DLD1 (cell line): Measurements from ENCODE around the gene HDGFL3.
"Not testable (repeated sequence)": the region's sequence is repeated elsewhere in the genome, so short reads cannot be mapped to it uniquely, and the experiment has no call there.

Source experiments
- in situ Hi-C: cut with HindIII; loops from 2 replicates; pipeline ENCODE4 v1.10.0; 2017; ENCODE audit warnings: low sequenced_read_pairs

HDGFL3 gene

DNA sequence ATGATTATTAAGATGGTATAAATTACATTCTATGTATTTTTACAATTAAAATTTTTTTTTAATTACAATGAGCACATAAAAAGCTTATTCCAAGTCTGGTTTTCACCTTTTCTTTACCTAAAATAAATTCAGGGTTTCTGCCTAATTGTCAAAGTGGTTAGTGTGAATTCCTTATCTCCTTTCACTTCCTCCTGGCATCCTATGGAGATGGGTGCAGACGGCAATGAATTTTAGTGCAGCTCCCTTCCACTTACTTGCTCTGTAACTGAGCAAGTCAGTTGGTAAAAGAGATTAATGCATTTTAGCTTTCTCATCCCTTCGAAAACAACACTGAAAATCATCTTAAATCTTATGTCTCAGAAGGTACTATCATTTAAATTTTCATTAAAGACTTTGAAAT, 13.1 kb downstream of the HDGFL3 start:
- in situ Hi-C loops, result no loop called here

GRCh38 chr15:83193721-83194120, 13.9 kb downstream of the HDGFL3 start:
- in situ Hi-C loops, result no loop called here

DNA sequence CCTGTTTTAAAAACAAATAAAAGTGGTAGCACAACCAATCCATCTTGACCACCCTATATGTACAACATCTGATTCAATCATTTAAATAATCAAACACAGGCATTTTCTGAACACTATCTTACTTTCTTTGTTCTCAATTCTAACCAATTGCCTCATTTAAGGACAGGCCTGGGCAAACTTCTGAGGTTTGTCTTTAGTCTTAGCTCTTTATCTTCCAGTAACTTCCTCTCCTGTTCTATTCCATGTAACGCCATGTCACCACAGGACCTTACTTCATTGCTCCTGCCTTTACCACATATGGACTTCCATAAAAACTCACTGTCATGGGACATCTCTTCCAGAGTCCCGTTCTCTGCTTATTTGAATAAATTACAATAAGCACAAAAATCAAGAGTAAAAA, 14.9 kb downstream of the HDGFL3 start:
- in situ Hi-C loops, result no loop called here

DNA sequence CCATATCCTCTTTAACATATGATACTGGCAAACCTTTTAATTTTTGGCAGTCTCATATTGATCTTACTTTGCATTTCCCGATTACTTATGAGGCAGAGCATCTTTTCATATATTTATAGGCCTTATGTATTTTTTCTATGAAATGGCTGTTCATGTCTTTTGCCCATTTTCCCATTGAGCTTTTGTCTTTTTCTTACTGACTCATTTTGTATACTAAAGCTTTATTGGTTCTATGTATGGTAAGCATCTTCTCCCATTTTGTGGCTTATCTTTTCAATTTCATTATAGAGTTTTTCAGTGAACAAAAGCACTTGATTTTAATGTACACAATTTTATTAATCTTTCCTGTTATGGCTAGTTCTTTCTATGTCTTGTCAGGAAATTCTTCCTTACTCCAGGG, 17.2 kb downstream of the HDGFL3 start:
- in situ Hi-C loops, result no loop called here

- in situ Hi-C loops, result no loop called here
These were observed 22.1 kb downstream of the HDGFL3 start for GRCh38 chr15:83185561-83185960.

- in situ Hi-C loops, result no loop called here
These were observed 28.7 kb downstream of the HDGFL3 start for GRCh38 chr15:83178869-83179325.

- in situ Hi-C loops, result no loop called here
These were observed 29.2 kb downstream of the HDGFL3 start for GRCh38 chr15:83178390-83178789.

- in situ Hi-C loops, result no loop called here
These were observed 32.7 kb downstream of the HDGFL3 start for GRCh38 chr15:83174891-83175290.

DNA sequence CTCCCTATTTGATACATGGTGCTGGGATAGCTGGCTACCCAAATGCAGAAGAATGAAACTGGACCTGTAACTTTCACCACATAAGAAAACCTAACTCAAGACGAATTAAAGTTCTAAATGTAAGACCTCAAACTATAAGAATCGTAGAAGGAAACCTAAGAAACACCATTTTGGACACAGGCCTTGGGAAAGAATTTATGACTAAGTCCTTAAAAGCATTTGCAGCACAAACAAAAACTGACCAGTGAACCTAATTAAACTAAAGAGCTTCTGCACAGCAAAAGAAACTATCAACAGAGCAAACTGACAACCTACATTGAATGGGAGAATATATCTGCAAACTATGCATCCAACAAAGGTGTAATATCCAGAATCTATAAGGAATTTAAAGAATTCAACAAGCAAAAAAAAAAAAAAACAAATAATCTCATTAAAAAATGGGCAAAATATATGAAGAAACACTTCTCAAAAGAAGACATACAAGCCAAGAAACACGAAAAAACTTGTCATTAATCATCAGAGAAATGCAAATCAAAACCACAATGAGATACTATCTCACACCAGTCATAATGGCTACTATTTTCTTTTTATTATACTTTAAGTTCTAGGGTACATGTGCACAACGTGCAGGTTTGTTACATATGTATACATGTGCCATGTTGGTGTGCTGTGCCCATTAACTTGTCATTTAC, 37.0 kb downstream of the HDGFL3 start:
- in situ Hi-C loops, result no loop called here

- in situ Hi-C loops, result not testable (repeated sequence)
These were observed 38.0 kb downstream of the HDGFL3 start for GRCh38 chr15:83169576-83169975.

DNA sequence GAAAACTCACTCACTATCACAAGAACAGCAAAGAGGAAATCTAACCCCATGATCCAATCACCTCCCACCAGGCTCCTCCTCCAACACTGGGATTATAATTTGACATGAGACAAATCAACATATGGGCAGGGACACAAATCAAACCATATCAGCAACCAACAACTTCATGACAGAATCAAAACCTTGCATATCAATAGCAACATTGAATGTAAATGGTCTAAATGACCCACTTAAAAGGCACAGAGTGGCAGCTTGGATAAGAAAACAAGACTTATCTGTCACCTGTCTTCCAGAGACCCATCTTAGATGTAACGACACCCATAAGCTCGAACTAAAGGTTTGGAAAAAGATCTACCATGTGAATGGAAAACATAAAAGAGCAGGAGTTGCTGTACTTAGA, 40.8 kb downstream of the HDGFL3 start:
- in situ Hi-C loops, result no loop called here

- in situ Hi-C loops, result no loop called here
These were observed 41.4 kb downstream of the HDGFL3 start for GRCh38 chr15:83166218-83166617.

GRCh38 chr15:83164771-83165404, 42.7 kb downstream of the HDGFL3 start:
- in situ Hi-C loops, result no loop called here

- in situ Hi-C loops, result no loop called here
These were observed 43.4 kb downstream of the HDGFL3 start for GRCh38 chr15:83164111-83164770.

DNA sequence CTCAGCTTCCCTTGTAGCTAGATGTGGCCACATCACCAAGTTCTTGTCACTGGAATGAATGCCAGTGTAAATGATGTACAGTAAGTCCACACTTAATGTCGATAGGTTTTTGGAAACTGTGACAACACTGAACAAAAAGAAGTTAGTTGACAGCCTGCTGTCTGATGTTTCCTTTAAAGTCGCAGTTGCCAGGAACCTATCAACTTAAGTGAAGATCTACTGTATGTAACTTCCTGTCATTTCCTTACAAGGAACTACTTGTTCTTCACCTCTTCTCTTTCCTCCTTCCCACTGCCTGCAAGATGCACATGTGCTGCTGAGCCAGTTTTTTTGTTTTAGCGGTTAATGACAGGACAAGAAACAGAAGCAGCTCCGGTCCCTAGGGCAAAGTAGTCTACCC, 44.6 kb downstream of the HDGFL3 start:
- in situ Hi-C loops, result no loop called here

- in situ Hi-C loops, result no loop called here
These were observed 46.9 kb downstream of the HDGFL3 start for GRCh38 chr15:83160741-83161140.

DNA sequence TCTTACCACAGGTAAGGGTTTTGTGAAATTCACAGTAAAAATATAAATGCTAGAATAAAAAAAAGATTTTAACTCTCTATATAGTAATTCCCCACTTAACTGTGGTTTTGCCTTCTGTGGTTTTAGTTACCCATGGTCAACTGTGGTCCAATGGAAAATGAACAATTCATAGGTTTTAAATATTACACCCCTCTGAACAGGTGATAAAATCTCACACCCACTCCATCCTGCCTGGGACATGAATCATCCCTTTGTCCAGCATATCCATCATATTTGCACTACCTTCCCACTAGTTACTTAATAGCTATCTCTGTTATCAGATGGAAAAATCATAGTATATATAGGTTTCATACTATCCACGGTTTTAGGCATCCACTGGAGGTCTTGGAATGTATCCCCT, 49.2 kb downstream of the HDGFL3 start:
- in situ Hi-C loops, result no loop called here

GRCh38 chr15:83155942-83156341, 51.7 kb downstream of the HDGFL3 start:
- in situ Hi-C loops, result no loop called here

DNA sequence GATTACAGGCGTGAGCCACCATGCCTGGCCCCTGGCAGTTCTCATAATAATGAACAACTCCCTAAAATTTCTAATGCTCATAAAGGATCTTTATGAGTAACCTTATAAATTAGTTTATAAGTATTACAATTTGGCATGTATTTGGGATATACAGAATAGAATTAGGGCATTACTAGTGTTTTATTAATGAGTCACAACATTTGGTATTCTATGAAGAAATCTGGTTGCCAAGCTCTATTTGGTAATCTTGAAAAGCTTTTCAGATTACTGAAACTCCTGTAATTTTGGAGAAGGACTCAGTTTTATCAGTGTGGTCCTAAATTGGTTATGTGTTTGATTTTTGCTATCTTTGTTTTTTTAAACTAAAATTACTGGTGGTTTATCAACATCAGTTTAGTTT, 54.3 kb downstream of the HDGFL3 start:
- in situ Hi-C loops, result no loop called here

- in situ Hi-C loops, result no loop called here
These were observed 62.9 kb downstream of the HDGFL3 start for GRCh38 chr15:83144771-83145170.

DNA sequence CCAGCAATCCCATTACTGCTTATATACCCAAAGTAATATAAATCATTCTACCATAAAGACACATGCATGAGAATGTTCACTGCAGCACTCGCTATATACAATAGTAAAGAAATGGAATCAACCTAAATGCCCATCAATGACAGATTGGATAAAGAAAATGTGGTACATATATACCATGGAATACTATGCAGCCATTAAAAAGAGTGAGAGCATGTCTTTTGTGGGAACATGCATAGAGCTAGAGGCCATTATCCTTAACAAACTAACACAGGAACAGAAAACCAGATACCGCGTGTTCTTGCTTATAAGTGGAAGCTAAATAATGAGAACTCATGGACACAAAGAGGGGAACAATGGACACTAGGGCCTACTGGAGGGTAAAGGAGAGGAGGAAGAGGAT, 65.5 kb downstream of the HDGFL3 start:
- in situ Hi-C loops, result not testable (repeated sequence)

DNA sequence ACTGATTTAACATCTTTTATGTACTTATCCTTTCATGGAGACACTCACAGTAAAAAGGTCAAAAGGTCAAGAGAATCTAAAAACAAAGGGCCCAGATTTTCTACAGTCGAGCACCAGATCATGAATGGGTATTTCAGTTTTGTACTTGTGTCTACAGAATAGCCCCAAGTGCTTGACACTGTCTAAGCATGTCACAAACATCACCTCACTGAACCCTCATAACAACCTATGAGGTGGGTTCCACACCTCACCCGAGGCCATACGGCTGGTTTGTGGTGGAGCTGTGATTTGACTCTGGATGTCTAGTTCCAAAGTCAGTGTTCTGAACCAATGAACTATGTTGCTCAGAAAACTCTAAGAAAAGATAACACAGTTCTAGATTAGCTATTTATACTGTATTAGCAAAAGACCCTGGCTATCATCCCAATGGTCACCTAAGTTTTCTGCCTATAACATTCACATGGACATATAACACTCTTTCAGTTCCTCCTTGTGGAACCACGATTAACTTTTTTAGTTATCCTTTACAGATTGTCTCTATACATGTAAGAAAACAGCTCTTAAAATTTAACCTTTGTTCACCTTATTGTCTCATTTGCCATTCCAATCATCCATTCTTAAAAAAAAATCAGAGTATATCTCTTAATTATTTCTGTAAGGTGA, 74.6 kb downstream of the HDGFL3 start:
- in situ Hi-C loops, result no loop called here
